ENCODE measurements around the gene MECR.

GRCh38 chr1:29260531-29260930 is 29.8 kb upstream of the MECR start:
- no peak for TF ChIP-seq POLR2A (IDR thresholded peaks at IDR 0.05)
- TF ChIP-seq, protein P1, sequence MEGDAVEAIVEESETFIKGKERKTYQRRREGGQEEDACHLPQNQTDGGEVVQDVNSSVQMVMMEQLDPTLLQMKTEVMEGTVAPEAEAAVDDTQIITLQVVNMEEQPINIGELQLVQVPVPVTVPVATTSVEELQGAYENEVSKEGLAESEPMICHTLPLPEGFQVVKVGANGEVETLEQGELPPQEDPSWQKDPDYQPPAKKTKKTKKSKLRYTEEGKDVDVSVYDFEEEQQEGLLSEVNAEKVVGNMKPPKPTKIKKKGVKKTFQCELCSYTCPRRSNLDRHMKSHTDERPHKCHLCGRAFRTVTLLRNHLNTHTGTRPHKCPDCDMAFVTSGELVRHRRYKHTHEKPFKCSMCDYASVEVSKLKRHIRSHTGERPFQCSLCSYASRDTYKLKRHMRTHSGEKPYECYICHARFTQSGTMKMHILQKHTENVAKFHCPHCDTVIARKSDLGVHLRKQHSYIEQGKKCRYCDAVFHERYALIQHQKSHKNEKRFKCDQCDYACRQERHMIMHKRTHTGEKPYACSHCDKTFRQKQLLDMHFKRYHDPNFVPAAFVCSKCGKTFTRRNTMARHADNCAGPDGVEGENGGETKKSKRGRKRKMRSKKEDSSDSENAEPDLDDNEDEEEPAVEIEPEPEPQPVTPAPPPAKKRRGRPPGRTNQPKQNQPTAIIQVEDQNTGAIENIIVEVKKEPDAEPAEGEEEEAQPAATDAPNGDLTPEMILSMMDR (IDR thresholded peaks at IDR 0.05): no peak
